Hindlimb muscle (tissue), 1 donor: ENCODE measurements around the gene FCN1. TPM values are rescaled to one million over a fixed set of nuclear protein-coding genes. Genes with fewer than 3 reads are reported as not detected.
"Not testable (repeated sequence)": the region's sequence is repeated elsewhere in the genome, so short reads cannot be mapped to it uniquely, and the experiment has no call there.

ENCODE experiments used
- DNase-seq: peaks from one replicate; pipeline ENCODE4 v3.0.0-alpha.2; 2013
- polyA plus RNA-seq: library from polyadenylated mRNA; unstranded; fragments of 120-200 nt; gene quantifications from one replicate; pipeline ENCODE4 v1.2.1, GENCODE V29; 2013; ENCODE audit not compliant: insufficient read length

Gene FCN1
- 3.8 TPM for polyA plus RNA-seq

- DNase-seq = no peak
Measured at GRCh38 chr9:134917431-134918373, at the start of gene FCN1. TSS of gene FCN1 (minus strand) at chr9:134917912. CDS start at chr9:134917871, 41 bp downstream.

DNA sequence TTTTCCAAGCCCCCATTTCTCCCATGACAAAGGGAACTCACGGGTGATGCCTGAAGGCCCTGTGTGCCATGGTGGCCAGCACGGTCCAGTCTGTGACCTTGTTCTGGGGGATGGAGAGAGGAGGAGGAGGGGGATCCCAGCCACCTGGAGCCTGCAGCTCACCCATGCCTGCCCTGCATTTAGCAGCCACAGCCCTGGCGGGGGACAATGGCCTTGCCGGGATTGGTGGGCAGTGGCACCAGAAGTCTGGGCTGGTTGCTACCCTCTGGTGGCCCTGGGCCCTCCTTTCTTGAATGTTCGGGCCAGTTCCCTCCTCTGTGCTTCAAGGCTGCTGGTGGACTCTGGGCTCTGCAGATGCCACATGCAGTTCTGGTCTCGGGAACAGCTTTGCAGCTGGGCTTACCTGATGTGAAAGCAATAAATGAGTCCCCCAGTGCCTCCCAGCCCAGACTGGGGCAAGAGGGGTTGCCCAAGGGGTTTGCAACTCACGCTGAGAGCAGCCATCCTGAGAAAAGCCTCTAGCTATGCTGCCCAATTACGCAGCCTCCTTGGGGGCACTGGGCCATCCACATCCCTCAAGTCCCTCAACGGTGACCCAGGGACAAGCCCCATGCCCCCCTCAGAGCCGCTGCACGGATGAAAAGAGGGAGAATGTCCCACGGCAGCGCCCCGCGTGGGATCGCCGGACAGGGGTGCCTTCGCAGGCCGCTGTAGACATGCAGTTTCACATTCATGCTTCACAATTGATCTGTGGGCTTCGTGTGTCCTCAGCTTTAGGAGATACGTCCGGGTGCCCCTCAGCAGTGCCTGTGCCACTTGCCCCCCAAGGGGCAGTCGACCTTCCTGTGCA, 49.2 kb upstream of the FCN1 start:
- no peak for DNase-seq

GRCh38 chr9:134966270-134966669, 48.6 kb upstream of the FCN1 start:
- no peak for DNase-seq

DNA sequence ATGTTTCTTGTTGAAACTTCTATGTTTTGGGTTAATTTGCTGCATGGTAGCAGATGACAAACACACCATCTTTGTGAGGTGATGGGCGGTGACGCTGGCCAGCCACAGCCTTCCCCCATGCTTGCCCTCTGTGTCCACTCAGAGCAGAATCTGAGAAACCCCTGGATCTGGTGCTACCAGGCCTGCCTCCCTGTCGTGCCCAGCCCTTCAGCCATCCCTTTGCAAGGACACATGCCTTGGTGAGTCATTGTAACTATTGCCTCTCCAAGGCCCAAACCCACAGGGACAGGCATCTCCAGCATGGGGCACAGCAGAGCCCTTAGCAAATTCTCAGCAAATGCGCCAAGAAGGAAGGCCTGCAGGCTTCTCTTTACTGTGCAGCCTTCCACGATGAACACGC, 48.1 kb upstream of the FCN1 start:
- no peak for DNase-seq

GRCh38 chr9:134965411-134965810, 47.7 kb upstream of the FCN1 start:
- no peak for DNase-seq

DNA sequence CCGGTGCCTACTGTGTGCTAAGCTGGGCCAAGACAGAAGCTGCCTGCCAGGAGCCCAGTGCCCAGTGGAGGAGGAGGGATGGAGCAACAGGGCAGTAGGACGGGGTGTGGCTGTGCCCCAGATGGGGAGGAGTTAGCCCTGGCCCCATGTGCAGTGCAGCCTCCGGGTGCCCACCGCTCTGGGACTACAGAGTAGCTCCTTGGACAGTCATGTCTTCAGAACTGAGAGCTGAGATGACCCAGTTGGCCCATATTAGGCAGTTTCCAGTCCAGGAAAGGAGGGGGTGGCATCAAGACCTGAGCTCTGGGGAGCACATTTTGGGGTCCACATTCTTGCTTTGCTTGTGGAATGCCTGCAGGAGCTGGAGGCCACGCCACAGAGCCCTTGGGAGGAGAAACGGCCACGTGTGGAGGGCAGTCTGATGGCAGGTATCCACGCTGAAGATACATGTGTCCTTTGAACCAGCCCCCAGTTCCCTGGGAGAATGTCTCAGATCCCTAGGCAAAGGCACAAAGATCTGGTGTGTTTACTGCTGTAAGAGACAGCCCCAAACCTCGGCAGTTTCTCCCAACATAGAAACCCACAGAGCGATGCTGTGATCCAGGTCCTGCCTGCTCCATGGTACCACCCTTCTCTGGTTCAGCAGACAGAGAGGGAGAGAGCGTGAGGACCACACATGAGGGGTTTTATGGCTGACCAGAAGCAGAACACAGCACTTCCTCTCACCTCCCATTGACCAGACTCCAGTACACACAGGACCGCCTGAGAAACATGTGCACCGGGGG, 46.8 kb upstream of the FCN1 start:
- no peak for DNase-seq

DNA sequence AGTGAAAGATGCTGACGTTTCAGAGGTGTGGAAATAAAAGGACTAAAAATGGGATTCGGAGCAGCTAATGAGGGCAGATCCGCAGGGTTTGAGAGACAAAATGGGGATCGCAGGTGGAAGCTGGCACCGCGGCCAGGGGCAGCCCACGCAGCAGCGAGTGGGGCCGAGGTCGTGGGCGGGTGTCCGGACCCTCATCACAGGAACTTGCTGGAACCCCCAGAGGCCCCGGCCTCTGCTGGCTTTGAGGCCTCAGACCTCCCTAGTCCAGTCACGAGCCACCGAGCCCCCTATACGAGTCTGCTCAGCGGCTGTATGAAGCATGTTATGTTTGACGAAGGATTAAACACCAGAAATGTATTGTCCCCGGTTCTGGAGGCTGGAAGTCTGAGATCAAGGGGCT, 45.8 kb upstream of the FCN1 start:
- no peak for DNase-seq

GRCh38 chr9:134962973-134963364, 45.3 kb upstream of the FCN1 start:
- no peak for DNase-seq

DNA sequence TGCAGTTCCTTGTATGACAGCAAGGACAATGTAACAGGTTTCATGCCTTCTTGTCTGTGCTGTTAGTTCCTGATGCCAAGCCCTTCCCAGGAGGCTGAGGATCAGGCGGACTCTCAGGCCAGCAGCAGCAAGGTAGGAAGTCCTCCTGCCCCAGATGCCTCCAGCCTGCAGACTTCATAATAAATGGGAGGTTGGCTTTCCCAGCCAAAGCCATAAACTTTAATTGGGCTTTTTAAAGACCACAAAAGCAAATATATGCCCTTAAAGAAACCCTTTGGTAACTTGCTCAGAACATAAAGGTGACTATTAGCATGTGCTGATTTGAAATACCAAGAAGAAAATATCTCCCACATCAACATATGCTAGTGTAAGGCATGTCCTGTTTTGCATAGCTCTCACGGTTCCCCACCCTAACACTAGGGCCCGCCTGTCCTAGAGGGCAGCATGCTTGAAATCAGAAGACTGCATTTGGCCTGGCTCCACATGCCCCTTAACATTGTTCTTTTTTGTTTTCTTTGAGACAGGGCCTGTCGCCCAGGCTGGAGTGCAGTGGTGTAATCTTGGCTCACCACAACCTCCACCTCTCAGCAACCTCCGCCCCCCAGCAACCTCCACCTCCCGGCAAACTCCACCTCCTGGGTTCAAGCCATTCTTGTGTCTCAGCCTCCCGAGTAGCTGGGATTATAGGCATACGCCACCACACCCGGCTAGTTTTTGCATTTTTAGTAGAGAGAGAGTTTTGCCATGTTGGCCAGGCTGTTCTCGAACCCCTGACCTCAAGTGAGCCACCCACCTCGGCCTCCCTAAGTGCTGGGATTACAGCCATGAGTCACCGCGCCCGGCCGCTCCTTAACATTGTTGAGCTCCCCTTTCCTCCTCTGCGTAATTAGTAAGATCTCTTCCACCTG, 44.6 kb upstream of the FCN1 start:
- DNase-seq = no peak

DNA sequence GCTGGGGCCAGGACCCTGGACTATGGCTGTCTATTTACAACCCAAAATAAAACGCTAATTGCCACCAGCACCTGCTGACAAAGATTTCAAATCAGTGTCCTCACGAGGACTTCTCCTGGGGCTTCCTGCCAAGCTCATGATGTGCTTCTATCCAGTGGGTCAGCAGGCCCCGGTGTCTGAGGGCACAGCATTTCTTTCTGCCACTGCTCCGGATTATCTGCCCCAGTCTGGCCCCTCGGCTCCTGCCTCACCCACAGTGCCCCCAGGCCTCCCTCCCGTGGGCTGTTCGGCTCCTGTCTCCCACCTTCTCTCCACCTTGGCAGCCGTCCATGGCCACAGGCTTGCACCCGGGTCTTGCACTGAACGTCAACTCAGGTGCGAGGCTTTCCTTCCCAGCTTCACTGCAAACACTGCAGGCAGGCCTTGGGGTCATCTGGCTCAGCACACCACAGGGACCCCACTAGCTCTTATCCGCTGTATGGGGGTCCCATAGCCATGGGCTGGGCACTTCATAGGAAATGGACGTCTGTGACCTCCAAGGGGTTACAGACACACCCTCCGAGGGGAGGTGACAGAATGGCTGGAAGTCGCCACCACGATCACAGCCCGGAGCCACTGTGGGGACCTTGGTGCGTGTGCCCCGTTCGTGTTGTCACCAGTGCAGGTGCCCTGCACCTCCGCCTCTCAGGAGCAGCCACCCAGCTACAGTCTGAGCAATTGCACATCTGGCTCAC, 43.8 kb upstream of the FCN1 start:
- no peak for DNase-seq

DNA sequence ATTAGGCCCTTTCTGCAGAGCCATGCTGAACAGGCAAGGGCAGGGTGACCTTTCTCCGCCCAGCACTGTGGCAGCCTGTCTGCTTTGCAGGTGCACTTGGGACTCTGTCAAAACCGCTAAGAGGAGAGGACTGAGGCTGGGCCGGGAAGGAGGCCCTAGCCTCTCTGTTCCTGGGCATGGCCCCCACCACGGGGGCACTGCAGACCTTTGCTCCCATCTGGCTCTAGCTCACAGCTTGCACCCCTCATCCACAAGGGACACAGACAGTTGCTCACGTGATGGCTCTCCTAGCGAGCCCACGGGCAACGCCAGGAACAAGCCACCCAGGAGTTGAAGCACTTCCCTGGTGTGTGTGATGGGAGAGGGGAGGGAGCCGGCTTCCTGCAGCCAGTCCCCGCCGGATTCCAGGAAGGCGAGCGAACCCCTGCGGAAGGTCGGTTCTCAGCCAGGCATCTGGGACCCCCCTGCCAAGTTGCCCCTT, 43.0 kb upstream of the FCN1 start:
- no peak for DNase-seq

- no peak for DNase-seq
Measured at GRCh38 chr9:134959971-134960310, 42.2 kb upstream of the FCN1 start.

DNA sequence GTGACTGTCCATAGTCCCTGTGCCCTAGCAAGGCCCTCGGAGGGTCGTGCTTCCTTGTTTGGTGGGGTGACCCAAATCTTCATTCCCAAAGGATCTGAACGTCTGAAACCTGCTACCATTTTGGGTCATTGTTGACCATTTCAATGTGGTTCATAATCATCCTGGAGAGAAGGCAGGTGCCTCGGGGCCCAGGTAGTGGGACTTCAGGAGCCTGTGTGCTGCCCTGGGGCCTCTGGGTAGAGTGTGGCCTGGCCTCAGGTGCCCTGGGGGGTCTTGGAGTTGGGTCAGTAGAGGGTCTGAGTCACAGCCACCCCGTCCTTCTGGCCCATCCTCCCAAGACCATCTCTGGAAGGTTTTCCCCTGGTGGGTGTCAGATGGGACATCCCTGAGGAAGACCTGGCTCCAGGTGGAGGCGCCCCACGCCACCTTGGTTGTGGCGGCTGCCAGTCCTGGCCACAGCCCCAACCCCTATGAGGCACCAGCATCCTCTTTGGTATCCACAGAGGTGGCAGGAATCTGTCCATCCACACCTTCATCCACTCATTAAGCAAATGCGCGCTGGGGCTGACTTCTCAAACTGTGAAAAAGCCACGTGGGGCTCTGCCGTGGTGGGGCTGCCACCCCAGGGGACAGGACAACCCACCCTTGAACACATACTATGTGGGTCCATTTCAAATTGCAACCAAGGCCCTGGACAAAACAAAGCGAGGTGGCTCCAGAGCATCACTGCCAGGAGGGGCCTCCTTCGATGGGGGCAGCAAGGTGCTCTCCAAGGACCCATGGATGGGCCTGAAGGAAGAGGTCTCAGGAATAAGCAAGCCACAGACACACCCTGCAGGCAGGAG, 41.6 kb upstream of the FCN1 start:
- no peak for DNase-seq

DNA sequence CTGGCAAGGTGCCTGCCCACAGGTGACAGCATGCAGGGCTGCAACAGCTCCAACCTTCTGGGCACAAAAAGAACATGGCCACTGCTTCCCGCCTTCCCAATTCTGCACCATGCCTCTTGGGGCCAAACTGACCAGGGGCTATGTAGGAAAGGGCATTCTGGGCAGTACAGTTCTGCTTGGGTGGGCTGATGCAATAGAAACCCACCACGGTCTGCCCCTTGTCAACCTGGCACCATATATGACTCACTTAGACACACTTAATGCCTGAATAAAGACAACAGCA, 40.2 kb upstream of the FCN1 start:
- DNase-seq = no peak

GRCh38 chr9:134957165-134957944, 39.6 kb upstream of the FCN1 start:
- no peak for DNase-seq

GRCh38 chr9:134956387-134956786, 38.7 kb upstream of the FCN1 start:
- DNase-seq = not testable (repeated sequence)

GRCh38 chr9:134955801-134956200, 38.1 kb upstream of the FCN1 start:
- no peak for DNase-seq

DNA sequence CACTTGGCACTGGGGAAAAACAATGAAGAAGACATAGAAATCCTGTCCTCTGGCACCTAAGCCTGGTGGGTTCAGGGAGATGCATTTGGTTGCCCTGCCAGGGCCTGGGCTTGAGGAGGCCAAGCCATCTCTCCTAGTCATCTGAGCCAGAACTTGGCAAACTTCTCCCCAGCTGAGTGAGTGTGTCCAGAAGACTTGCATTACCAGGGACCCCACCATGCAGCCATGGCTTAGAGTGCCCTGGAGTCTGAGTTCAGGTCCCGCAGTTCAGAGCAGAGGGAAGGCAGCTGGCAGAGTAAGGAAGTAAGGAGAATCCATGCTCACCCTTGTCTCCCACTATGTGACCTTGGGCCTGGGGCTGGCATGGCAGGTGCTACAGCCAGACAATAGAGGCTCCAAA, 37.4 kb upstream of the FCN1 start:
- DNase-seq = no peak

DNA sequence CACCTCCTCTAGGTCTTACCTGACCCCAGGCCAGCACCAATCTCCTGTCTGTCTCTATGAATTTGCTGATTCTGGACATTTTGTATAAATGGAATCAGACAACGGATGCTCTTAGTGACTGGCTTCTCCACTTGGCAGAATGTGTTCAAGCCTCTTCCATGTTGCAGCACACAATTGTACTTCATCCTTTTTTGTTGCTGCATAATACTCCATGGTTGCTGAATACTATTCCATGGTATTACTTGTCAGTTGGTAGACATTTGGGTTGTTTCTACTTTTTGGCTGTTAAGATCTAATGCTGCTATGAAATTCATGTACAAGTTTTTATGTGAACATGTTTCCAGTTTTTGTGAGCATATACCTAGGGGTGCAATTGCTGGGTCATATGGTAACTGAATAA, 34.3 kb upstream of the FCN1 start:
- DNase-seq = no peak
